ENCODE data around the gene HIP1R. TPM values are rescaled to one million over a fixed set of nuclear protein-coding genes. Genes with fewer than 3 reads are reported as not detected.

HIP1R gene
- total and polyA plus RNA-seq, 10 of the 15 experiments (the other 5 are each of a cell fraction or from before 2014, with no cell fraction given), result 0.18 to 27.7 (median 11.7) TPM

- DNase-seq (ENCODE audit: low read depth, low spot score), result no peak
- POLR2A ChIA-PET, result interaction anchor here (0.5 to 3.4 kb wide), 13 partner anchors 9 to 369 kb away, joined by 3 to 23 read pairs (median 6); partner anchors contain the start of gene ARL6IP4
Observed at GRCh38 chr12:122870867-122871664, 35.8 kb downstream of the HIP1R start.

More at GRCh38 chr12:122870867-122871664, 35.8 kb downstream of the HIP1R start:
- intact Hi-C loops (cut with micrococcal nuclease; ENCODE audit: unreplicated experiment) (loop anchor here (2.0 to 10.0 kb wide), 2 partner anchors 16 to 364 kb away; partner anchors contain the start of genes MPHOSPH9 and MTRFR), in situ Hi-C loops (cut with MboI) (loop anchor here (25.0 kb wide), 1 partner anchor 366 kb away; the partner anchor contains the start of genes MPHOSPH9 and MTRFR)
- H3K9me3 ChIP-seq (replicated peaks; ENCODE audit: control insufficient read depth, insufficient read depth, low read length), result no peaks in the 10 kb centered on the region
- WGBS (ENCODE audit: insufficient coverage, insufficient replicate concordance, low lambda C conversion rate, missing lambda C conversion rate), result 51% methylated on average over 15 of the region's 15 CpGs
- H3K27me3 ChIP-seq (replicated peaks in 1 of 2; ENCODE audit: control insufficient read depth in 2 of 2, insufficient read depth in 2 of 2, low read length in 1 of 2), result no peaks in the 10 kb centered on the region
- no peak for FAIRE-seq
- peak overlapping the region; percentile 57; the same call in 1 of the 2 replicates for H3K4me3 ChIP-seq
- peaks cover 13 to 32% of the 10 kb centered on the region in 2 experiments; a peak in 3 of 4 replicates for H3K36me3 ChIP-seq (ENCODE audit: control insufficient read depth in 2 of 2, insufficient read depth in 2 of 2, low read length in 1 of 2)
- H3K9ac ChIP-seq (ENCODE audit: control insufficient read depth, insufficient read depth, low read length), result peak overlapping the region; percentile 62
- peaks cover 36% of the 10 kb centered on the region for H3K4me1 ChIP-seq (ENCODE audit: control insufficient read depth, insufficient read depth, low read length)
- no peak for TF ChIP-seq NFIC (IDR thresholded peaks at IDR 0.05; ENCODE audit: low read depth, low read length)
- TF ChIP-seq CHD1 (IDR thresholded peaks at IDR 0.05; ENCODE audit: low read depth, low read length), result no peak
- TF ChIP-seq BHLHE40 (IDR thresholded peaks at IDR 0.05; ENCODE audit: borderline replicate concordance in 1 of 2, low read depth in 2 of 2, low read length in 1 of 2), result no peak
- no peak for TF ChIP-seq HDAC2 (IDR thresholded peaks at IDR 0.05)
- TF ChIP-seq USF2 (IDR thresholded peaks at IDR 0.05; ENCODE audit: borderline replicate concordance, low read depth, low read length), result no peak
- no peak for TF ChIP-seq BMI1 (IDR thresholded peaks at IDR 0.05; ENCODE audit: borderline replicate concordance)
- TF ChIP-seq MTA2 (IDR thresholded peaks at IDR 0.05; ENCODE audit: low read depth), result no peak
- no peak for TF ChIP-seq PML (IDR thresholded peaks at IDR 0.05; ENCODE audit: low read length)
- TF ChIP-seq MEF2A (IDR thresholded peaks at IDR 0.05; ENCODE audit: insufficient read depth, low read depth, low read length), result no peak
- no peak for TF ChIP-seq ZNF24 (IDR thresholded peaks at IDR 0.05)
- TF ChIP-seq IRF4 (IDR thresholded peaks at IDR 0.05; ENCODE audit: low read depth, low read length), result no peak
- no peak for TF ChIP-seq SUZ12 (IDR thresholded peaks at IDR 0.05; ENCODE audit: unreplicated experiment)
- no peak for TF ChIP-seq PAX5 (IDR thresholded peaks at IDR 0.05; ENCODE audit: borderline replicate concordance, low read depth, low read length)
- TF ChIP-seq, protein P1, sequence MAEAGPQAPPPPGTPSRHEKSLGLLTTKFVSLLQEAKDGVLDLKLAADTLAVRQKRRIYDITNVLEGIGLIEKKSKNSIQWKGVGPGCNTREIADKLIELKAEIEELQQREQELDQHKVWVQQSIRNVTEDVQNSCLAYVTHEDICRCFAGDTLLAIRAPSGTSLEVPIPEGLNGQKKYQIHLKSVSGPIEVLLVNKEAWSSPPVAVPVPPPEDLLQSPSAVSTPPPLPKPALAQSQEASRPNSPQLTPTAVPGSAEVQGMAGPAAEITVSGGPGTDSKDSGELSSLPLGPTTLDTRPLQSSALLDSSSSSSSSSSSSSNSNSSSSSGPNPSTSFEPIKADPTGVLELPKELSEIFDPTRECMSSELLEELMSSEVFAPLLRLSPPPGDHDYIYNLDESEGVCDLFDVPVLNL (IDR thresholded peaks at IDR 0.05; ENCODE audit: low read depth, low read length), result no peak
- no peak for TF ChIP-seq NRF1 (conservative IDR thresholded peaks at IDR 0.05; ENCODE audit: low read depth, low read length)
- no peak for TF ChIP-seq STAT1 (conservative IDR thresholded peaks at IDR 0.05)
- TF ChIP-seq CHD4 (IDR thresholded peaks at IDR 0.05), result no peak
- TF ChIP-seq TCF3 (IDR thresholded peaks at IDR 0.05; ENCODE audit: borderline replicate concordance, insufficient read depth, low read depth, low read length), result no peak
- no peak for TF ChIP-seq TARDBP (IDR thresholded peaks at IDR 0.05; ENCODE audit: borderline replicate concordance)
- TF ChIP-seq PAX8 (IDR thresholded peaks at IDR 0.05), result no peak
- CTCF ChIA-PET, result interaction anchor here (0.6 to 4.2 kb wide), 16 partner anchors 9 to 657 kb away, joined by 3 to 20 read pairs (median 5); partner anchors contain the start of genes MPHOSPH9 and MTRFR
- peaks cover 8% of the 10 kb centered on the region for H3K79me2 ChIP-seq (ENCODE audit: control insufficient read depth, insufficient read depth, low read length)
- H4K20me1 ChIP-seq (ENCODE audit: control insufficient read depth, insufficient read depth), result no peaks in the 10 kb centered on the region
- RAD21 ChIA-PET (ENCODE audit: unreplicated experiment), result interaction anchor here (0.7 to 3.7 kb wide), 15 partner anchors 9 to 367 kb away, joined by 3 to 18 read pairs (median 4); partner anchors contain the start of gene VPS37B
- SMC1A ChIA-PET (ENCODE audit: uncharacterized antibody, unreplicated experiment), result interaction anchor here (0.9 to 4.6 kb wide), 13 partner anchors 9 to 659 kb away, joined by 3 to 64 read pairs (median 7); partner anchors contain the start of gene VPS37B
- H3K4me2 ChIP-seq (ENCODE audit: control insufficient read depth, insufficient read depth), result peak overlapping the region; percentile 93
- no TSS peak for BruUV-seq (replicated peaks)
- no peak overlapping the region for H2AFZ ChIP-seq (ENCODE audit: control insufficient read depth, low read depth, low read length)
- no peak for ATAC-seq
- peak overlapping the region; percentile 64 for H3K27ac ChIP-seq (ENCODE audit: control insufficient read depth, insufficient read depth)

Data from GM12878 (cell line).